ENCODE measurements around the gene ARHGAP15. TPM values are rescaled to one million over a fixed set of nuclear protein-coding genes. Genes with fewer than 3 reads are reported as not detected.

The ARHGAP15 gene
- total RNA-seq, 1 donor from 2014 or later = 10.0 TPM

DNA sequence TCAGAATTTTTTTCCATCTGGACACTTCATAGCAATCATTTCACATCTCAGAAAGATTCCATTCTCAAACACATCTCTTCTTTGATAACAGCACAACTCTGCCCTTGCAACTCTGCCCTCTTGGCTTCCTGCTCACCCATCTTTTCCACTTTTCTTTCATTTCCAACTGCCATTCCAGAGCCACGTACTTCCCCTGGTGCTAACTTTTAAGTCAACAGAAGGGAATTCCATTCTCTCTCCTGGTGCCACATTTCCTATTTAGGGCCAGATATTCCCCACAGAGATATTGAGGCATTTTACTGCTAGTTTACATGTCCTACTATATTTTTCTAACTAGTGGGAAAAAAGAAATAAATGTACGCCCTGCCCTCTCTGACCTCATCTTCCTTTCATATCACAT lies 590.2 kb downstream of the ARHGAP15 start:
- DNase-seq (ENCODE audit: low spot score) = no peak

DNA sequence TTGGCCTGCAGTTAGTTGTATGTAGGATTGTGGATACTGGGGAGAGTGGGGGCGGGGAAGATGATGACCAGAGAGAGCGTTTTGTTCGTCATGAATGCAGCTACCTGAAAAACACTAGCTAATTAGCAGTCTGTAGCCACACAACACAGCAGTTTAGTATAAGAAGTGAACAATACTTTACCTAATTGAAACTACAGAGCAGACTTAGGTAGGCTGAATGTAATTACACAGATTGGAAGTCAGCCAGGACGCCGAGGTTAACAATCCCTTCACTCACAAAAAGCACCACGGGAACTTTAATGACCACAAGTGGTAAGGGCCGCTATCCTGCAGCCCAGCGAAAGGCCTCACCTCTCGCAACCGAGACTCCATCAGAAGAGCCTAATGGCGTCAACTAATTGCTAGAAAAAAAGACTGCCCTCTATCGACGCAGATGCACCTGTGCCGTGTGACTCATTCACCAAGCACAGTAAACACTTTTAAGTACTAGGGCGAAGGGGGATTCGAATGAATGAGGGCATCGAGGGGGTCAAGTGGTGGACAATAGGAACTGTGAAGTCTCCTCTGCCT lies 591.0 kb downstream of the ARHGAP15 start:
- no peak for DNase-seq (ENCODE audit: low spot score)

DNA sequence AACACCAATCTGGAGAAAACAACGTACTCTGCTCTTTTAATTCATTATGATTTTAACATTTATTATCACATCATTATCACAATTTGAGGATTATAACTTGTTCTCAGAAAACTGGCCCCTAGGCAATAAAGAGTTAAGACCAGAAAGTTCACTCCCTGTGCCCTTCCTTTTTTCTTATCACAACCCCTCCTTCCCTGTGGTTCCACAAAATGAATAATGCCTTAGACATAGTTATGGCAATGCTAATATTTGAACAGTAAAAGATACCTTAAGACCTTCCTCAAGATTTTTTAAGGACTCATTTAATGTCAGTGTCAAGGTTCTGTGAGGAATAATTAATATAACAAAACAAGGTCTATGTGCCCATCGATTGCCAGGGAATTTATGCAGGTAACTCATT lies 596.2 kb downstream of the ARHGAP15 start:
- DNase-seq (ENCODE audit: low spot score) = no peak

DNA sequence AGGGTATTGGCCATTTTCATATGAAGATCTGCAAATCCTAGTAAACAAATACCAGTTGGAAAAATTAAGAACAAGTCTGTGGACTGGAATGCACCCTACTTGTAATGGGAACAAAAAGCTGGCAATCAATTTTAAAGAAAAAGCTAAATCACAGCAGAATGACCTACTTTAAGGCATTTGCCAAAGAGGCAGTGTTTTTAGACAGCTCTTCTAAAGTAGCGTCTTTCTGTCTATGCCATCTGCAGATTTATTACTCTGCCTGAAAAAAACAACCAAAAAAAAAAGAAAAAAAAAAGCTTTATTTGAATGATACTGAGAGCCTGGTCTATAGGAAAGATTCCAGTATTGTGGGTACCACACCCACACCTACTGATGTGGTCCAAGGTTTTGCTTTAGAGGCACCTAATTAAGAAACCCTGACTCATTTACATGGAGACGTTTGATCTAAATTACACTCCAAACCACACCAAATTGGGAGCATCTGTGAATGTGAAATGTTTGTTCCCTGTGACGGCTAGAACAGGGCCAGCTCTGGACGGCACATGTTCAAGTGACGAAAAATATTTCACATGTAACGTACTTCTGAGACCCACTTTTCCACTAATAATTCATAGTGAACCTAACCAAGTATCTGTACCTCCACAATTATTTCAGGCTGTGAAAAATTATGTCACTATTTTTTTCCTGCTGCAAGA lies 597.1 kb downstream of the ARHGAP15 start:
- DNase-seq (ENCODE audit: low spot score) = no peak

GRCh38 chr2:143728498-143728897 lies 599.3 kb downstream of the ARHGAP15 start:
- no peak for DNase-seq (ENCODE audit: low spot score)

- no peak for DNase-seq (ENCODE audit: low spot score)
Observed at GRCh38 chr2:143729296-143729814, 600.1 kb downstream of the ARHGAP15 start.

- no peak for DNase-seq (ENCODE audit: low spot score)
Observed at GRCh38 chr2:143730155-143730952, 601.1 kb downstream of the ARHGAP15 start.

DNA sequence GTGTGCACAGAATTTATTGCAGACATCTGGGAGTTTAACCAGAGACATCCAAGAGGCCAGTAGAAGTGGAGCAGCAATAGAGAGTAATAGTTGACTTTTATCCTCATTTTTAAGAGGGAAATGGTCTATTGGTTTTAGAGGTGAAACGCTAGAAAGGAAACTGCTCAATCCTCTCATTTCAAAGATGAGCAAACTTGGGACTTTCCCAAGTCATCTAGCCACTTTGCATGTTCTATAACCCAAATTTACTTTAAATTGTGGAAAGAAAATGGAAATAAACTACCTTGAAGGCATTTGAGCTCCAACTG lies 601.7 kb downstream of the ARHGAP15 start:
- DNase-seq (ENCODE audit: low spot score) = no peak

- DNase-seq (ENCODE audit: low spot score) = no peak
Observed at GRCh38 chr2:143732076-143732475, 602.9 kb downstream of the ARHGAP15 start.

DNA sequence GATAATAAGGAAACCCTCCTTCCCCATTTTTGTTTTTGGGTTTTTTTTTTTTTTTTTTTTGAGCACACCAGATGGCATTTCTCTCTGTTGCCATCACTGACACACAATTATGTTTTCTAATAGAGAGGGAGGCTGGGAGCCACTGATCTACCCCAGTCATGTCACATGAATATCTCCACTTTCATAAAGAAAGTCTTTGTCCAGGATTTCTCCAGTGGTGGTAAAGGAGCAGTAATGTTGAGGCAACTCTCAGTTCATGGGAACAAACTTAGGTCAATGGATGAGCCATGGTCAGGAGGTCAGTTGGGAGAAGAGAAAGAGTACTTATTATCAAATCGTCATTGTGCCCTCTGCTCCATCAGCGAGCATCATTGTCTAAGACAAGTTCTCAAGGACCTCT lies 603.7 kb downstream of the ARHGAP15 start:
- no peak for DNase-seq (ENCODE audit: low spot score)

- DNase-seq (ENCODE audit: low spot score) = no peak
Observed at GRCh38 chr2:143734507-143734906, 605.3 kb downstream of the ARHGAP15 start.

DNA sequence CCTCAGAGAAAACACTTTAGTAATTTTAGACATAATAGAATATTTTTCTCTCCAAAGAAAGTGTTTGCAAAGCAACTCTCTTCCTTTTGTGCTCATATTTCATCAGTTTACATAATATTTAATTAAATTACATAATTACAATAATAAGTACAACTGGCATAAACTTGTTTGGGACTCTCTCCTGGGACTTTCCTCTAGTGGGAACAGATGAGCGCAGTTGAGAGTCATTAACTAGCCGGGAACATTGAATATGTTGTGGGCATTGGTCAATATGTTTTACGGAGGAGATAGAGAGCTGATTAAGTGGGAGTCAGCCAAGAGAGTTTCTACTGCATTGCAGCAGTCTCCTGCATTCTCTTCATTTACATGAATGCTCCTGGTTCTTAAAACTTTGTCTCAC lies 607.7 kb downstream of the ARHGAP15 start:
- no peak for DNase-seq (ENCODE audit: low spot score)

- DNase-seq (ENCODE audit: low spot score) = no peak
Observed at GRCh38 chr2:143740431-143740830, 611.2 kb downstream of the ARHGAP15 start.

- DNase-seq (ENCODE audit: low spot score) = no peak
Observed at GRCh38 chr2:143741205-143741604, 612.0 kb downstream of the ARHGAP15 start.

DNA sequence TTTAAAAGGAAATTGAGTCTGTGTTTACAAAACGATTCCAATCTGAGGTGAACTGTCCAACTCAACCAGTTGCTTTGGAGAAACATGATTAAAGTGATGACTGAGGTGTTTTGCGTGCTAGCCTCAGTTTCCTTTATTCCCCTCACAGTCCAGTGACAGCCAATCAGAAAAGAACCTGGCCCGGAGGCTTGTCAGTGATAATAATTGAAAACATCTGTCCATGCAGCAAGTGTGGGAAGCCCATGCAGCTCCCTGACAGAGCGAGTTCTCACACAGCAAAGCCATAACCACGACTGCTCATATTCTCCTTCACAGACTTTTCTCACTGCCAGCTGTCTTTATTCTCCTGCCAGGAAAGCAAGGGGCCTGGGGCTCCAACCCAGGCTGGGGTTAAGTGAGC lies 613.4 kb downstream of the ARHGAP15 start:
- DNase-seq (ENCODE audit: low spot score) = no peak

DNA sequence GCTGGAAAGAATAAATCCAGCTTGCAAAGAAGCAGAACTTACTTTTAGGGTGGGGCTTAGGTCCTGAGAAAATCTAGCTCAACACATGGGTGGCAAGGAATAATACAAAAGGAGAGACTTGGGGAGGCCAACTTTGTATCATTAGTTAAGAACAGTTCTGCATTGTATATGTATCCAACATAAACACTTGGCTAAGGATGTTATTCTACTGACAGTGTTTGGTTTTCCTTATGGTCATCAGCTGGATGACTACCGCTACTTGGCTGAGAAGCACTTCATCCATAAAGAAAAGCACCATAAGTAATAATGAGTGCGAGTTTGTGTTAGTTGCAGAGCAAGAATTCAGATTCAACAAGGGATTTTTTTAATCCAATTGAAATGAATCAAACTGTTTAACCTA lies 614.9 kb downstream of the ARHGAP15 start:
- no peak for DNase-seq (ENCODE audit: low spot score)

GRCh38 chr2:143745060-143745459 lies 615.8 kb downstream of the ARHGAP15 start:
- DNase-seq (ENCODE audit: low spot score) = no peak

GRCh38 chr2:143754742-143755141 lies 625.5 kb downstream of the ARHGAP15 start:
- DNase-seq (ENCODE audit: low spot score) = no peak

GRCh38 chr2:143758629-143759330 lies 629.6 kb downstream of the ARHGAP15 start:
- DNase-seq (ENCODE audit: low spot score) = no peak

GRCh38 chr2:143759455-143759854 lies 630.2 kb downstream of the ARHGAP15 start:
- no peak for DNase-seq (ENCODE audit: low spot score)

- DNase-seq (ENCODE audit: low spot score) = no peak
Observed at GRCh38 chr2:143762176-143762928, 633.1 kb downstream of the ARHGAP15 start.

DNA sequence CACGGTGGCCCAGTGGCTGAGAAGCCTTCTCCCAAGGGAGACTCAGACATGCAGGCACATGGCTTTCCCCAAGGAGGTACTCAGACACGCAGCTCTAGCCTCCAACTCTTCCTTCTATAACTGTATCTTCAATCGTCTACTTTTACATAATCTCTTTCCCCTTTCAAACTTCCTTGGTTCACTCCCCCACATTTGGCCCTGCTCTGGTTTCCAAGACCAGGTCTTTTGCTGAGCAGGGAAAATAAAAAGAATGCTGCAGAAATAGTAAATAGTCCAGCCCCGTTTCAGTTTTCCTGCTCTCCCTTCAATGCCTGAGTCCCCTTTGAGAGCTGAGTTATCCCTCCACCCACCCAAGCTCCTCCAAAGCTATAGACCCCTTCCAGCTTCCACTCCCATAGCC lies 635.0 kb downstream of the ARHGAP15 start:
- no peak for DNase-seq (ENCODE audit: low spot score)

Data from mucosa of gallbladder (tissue), 1 donor.